Measurements from ENCODE around the gene JMY.
"Not testable (repeated sequence)": the region's sequence is repeated elsewhere in the genome, so short reads cannot be mapped to it uniquely, and the experiment has no call there.

The JMY gene

DNA sequence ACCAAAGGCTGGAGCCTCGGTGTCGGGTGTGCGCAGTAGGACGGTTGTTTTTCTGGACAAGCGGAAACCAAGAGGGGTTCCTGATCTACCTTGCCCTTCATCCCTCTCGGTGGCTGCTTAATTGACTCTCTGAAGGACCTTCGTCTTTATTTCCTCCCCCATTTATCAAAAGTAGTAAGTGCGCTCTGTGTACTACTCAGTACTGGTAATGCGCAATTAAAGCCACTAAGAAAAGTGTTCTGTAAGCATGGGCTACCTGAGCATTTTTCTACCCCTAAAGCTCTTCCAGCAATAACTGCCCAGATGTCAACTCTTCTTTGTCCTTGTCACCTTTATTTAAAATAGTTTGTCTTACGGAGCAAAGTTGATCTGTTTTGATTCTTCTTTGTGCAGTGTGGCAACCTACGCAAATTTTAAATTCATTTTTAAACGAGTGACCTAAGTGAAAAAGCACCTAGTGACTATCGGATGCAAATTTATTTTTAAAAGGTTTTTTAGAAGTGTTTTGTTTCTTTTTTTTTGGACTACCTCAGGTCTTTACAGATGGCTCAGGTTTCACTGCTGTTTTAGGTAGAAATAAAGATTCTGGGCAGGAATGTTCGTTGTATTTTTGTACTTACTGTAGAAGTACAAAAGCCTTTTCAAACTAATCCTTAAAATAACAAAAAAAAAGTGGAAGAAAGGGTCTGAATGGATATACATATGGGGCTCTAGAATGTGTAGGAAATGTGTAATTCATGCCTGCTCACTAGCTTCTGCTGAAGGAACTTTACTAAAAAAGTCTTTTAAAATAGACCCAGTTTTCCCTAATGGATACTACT lies 2.0 kb downstream of the JMY start:
- no peak for DNase-seq (ENCODE audit: low read depth)

GRCh38 chr5:79240561-79240960 lies 4.6 kb downstream of the JMY start:
- no peak for DNase-seq (ENCODE audit: low read depth)

- peak; percentile 22 for DNase-seq (ENCODE audit: low read depth)
Observed at GRCh38 chr5:79241535-79241979, 5.6 kb downstream of the JMY start.

DNA sequence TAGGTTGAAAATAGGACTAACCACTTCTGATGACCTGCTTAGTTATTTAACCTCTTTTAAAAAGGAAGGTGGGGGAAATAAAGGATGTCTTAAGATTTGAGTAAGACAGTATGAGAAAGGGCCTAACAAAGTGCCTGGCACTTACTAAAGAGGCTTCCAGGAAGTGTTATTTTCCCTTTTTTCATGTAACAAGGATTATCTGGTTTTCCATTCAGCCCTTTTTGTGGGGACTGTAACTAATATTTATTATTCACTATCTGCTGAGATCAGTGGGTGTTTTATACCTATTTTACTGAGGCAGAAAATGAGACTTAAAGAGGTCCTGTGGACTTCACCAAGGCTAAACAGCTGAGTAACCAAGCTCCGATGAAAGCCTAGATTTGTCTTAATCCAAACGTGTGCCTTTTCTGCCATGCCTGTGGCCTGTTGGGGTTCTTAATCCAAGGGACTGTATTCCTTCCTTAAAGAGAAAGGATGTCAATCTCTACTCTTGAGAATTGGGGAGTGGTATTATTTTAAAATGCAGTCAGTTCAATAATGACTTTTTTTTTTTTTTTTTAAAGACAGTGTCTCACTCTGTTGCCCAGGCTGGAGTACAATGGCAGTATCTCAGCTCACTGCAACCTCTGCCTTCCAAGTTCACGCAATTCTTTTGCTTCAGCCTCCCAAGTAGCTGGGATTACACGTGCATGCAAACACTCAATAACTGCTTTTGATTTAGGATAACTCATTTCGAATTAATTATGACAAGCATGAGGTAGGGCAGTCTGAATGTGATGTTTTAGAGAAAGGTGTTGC lies 6.5 kb downstream of the JMY start:
- no peak for DNase-seq (ENCODE audit: low read depth)

DNA sequence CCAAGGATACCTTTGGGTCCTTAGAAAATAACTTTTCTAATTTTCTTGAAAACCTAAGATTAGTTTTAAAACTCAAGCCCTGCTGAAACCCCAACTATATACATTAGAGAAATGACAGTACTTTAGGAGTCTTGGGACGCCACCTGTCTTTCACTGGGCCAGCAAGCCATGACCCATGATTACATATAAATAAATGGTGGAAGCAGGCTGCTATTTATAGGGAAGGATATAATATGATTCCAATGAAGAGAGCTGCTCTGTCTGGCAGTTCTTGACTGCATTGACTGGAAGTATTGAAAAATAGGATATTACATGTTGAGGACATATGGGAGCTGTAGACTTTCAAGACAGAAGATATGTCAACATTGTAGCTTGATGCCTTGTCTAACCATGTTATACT lies 7.3 kb downstream of the JMY start:
- DNase-seq (ENCODE audit: low read depth), result no peak

DNA sequence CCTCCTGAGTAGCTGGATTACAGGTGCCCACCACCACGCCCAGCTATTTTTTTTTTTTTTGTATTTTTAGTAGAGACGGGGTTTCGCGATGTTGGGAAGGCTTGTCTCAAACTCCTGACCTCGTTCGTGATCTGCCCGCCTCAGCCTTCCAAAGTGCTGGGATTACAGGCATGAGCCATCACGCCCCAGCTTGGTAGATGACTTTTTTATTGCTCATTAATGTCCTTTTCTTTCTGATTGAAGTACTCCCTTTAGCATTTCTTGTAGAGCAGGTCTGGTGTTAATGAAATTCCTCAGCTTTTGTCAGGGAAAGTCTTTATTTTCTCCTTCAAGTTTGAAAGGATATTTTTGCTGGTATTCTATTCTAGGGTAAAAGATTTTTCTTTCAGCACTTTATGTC lies 18.1 kb downstream of the JMY start:
- not testable (repeated sequence) for DNase-seq (ENCODE audit: low read depth)

DNA sequence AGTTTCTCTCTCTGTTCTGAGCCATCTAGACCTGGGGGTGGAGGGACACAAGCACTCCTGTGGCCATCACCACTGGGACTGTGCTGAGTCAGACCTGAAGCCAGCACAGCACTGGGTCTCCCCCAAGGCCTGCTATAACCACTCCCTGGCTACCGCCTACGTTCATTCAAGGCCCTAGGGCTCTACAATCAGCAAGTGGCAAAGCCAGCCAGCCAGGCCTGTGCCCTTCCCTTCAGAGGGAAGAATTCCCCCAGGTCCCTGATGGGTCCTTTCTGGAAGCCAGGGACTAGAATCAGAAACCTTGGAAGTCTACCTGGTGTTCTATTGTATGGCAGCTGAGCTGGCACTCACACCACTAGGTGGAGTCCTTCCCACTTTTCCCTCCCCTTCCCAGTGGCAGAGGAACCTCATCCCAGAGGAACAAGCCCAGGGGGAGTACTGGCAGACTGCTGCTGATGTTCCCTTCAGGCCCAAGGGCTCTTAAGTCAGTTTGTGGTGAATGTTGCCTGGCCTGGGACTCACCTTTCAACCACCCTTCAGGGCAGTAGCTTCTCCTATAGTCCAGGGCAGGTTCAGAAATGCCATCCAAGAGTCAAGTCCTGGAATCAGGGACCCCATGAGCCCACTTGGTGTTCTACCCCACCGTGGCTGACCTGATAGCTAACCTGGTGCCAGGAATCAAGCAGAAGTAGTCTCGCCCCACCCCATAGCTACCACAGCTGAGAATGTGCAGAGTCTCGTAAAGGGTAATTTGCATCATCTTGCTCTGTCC lies 20.0 kb downstream of the JMY start:
- DNase-seq (ENCODE audit: low read depth), result peak; percentile 63

GRCh38 chr5:79256563-79256962 lies 20.6 kb downstream of the JMY start:
- DNase-seq (ENCODE audit: low read depth), result no peak

DNA sequence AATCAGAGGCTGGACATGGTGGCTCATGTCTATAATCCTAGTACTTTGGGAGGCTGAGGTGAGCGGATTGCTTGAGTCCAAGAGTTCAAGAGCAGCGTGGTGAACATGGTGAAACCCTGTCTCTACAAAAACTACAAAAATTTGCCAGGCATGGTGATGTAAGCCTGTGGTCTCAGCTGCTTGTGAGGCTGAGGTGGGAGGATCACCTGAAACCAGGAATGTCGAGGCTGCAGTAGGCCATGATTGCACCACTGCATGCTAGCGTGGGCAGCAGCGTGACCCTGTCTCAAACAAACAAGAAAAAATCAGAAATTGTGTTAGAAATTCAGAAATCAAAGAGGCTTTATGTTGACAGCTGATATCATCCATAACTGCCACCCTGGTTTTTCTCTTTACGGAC lies 21.4 kb downstream of the JMY start:
- no peak for DNase-seq (ENCODE audit: low read depth)

- no peak for DNase-seq (ENCODE audit: low read depth)
Observed at GRCh38 chr5:79258801-79259200, 22.9 kb downstream of the JMY start.

DNA sequence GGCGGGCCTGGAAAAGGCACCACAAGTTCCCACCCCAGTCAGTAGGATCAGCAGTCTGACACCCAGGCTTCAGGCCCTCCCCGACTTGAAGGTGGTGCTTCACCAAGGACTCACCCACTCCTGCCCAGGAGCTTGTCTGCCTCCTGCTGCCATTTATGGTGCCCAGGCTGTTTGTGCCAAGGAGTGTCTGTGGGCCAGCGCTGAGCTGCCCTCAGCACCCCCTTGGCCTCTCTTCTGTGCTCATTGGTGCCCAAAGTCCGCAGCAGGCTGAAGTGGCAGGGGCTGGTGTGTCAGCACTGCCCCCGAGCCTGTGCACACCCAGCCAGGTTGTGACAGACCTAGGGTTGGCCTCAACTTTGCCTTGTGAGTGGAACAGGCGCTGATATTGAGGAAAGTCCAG lies 23.5 kb downstream of the JMY start:
- no peak for DNase-seq (ENCODE audit: low read depth)

- DNase-seq (ENCODE audit: low read depth), result no peak
Observed at GRCh38 chr5:79259810-79260209, 23.9 kb downstream of the JMY start.

DNA sequence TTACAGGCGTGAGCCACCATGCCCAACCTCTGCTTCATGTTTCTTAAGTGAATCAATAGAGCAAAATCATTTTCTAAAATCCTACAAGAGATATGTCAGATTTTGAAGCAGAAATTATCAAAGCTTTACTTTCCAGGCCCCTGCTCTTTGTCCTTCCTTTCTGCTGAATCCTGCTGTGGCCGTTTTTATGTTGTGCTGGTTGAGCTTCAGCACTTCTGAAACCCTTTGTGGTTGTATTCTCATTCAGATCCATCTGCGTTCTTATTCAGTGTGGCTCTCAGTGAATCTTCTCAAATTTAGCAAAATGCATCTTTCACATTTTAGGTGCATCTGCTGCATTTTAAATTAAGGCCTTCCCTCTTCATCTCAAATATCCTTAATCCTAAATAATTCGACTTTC lies 26.0 kb downstream of the JMY start:
- DNase-seq (ENCODE audit: low read depth), result no peak

GRCh38 chr5:79263290-79263689 lies 27.4 kb downstream of the JMY start:
- no peak for DNase-seq (ENCODE audit: low read depth)

GRCh38 chr5:79267180-79267579 lies 31.2 kb downstream of the JMY start:
- no peak for DNase-seq (ENCODE audit: low read depth)

DNA sequence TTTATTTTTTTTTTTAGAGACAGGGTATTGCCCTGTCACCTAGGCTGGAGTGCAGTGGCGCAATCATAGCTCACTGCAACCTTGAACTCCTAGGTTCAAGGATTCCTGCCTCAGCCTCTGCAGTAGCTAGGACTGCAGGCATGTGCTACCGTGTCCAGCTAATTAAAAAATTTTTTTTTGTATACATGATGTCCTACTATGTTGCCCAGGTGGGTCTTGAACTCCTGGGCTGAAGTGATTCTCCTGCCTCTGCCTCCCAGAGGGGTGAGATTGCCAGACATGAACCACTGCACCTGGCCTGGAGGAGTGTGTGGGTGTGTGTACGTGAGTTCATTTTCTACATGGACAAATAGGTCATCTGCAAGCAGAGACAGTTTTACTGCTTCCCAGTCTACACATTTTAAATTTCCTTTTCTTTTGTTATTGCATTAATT lies 33.8 kb downstream of the JMY start:
- DNase-seq (ENCODE audit: low read depth), result no peak

- DNase-seq (ENCODE audit: low read depth), result no peak
Observed at GRCh38 chr5:79273341-79273740, 37.4 kb downstream of the JMY start.

GRCh38 chr5:79284846-79285245 lies 48.9 kb downstream of the JMY start:
- peak; percentile 18 for DNase-seq (ENCODE audit: low read depth)

DNA sequence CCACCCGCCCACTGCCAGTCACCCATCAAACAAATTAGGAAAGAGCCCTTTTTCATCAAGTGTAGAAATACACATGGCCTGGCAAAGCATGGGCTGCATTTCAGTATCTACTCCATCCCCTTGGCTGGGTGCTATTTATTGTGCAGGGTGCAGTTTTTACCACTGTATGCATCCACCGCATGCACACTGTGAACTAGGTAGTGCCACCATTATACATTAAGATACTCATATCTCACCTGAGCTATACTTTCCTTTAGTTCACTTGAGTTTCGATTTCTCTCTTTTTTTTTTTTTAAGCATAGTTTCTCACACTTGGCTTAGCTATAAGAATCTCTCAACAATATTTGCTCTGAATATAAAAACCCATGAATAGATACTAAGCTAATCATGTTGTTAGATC lies 49.4 kb downstream of the JMY start:
- DNase-seq (ENCODE audit: low read depth), result no peak

GRCh38 chr5:79285833-79286232 lies 49.9 kb downstream of the JMY start:
- no peak for DNase-seq (ENCODE audit: low read depth)

- no peak for DNase-seq (ENCODE audit: low read depth)
Observed at GRCh38 chr5:79287380-79287779, 51.4 kb downstream of the JMY start.

DNA sequence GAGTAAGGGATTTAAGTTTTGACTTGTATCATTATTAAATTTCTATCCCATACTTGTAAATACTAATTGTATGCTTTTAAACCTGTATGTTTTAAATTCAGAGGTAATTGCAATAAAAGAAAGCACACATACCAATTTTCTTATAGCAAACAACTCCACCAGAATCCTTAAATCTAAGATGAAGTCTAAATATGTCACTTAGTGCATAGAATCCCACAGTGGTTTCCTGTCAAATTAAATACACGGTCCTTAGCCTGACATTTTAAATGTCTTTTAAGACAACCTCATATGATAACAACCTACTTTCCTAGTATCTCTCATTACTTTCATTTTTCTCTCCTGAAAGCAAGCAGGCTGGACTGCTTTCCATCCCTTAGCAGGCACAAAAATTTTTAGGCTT lies 52.0 kb downstream of the JMY start:
- no peak for DNase-seq (ENCODE audit: low read depth)

DNA sequence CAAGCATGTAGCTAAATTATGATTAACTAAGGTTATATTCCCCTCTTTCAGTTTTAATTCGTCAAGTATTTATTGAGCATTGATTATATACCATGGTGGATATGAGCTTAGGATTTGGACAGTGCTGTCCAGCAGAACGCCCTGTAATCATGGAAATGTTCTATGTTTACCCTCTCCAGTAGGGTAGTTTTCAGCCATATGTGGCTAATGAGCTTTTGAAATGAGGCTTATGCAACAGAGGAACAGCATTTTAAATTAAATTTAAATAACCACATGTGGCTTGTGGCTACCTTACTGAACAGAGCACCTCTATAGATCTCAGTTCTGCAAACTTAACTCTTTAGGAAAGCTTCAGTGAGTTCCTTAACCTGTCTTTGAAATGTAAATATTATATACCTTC lies 59.1 kb downstream of the JMY start:
- DNase-seq (ENCODE audit: low read depth), result no peak

Data from EH (cell line).